Activated gamma-delta T cell treated with Interleukin-2 at 50 U/mL for 16 hours (primary cell): ENCODE data around the gene MUSTN1.

ENCODE experiments used
- DNase-seq: peaks from one replicate; pipeline ENCODE4 v3.0.0-alpha.2; 2020

The MUSTN1 gene

GRCh38 chr3:52834871-52835501, at the start of gene MUSTN1:
Gene MUSTN1, minus strand, starts transcription at chr3:52835019. Its CDS starts 71 bp downstream, at chr3:52834948.
- DNase-seq: no peak

GRCh38 chr3:52882377-52882776, 47.6 kb upstream of the MUSTN1 start:
- DNase-seq: no peak

- no peak for DNase-seq
Observed at GRCh38 chr3:52881871-52882270, 47.1 kb upstream of the MUSTN1 start.

- DNase-seq: no peak
Observed at GRCh38 chr3:52880474-52880873, 45.7 kb upstream of the MUSTN1 start.

- DNase-seq: no peak
Observed at GRCh38 chr3:52880047-52880446, 45.2 kb upstream of the MUSTN1 start.

- DNase-seq: no peak
Observed at GRCh38 chr3:52879581-52879980, 44.8 kb upstream of the MUSTN1 start.

GRCh38 chr3:52879090-52879489, 44.3 kb upstream of the MUSTN1 start:
- no peak for DNase-seq

GRCh38 chr3:52877085-52877484, 42.3 kb upstream of the MUSTN1 start:
- no peak for DNase-seq

- no peak for DNase-seq
Observed at GRCh38 chr3:52874864-52875587, 40.2 kb upstream of the MUSTN1 start.

- DNase-seq: no peak
Observed at GRCh38 chr3:52874160-52874701, 39.4 kb upstream of the MUSTN1 start.

GRCh38 chr3:52873433-52874159, 38.8 kb upstream of the MUSTN1 start:
- DNase-seq: no peak

- DNase-seq: no peak
Observed at GRCh38 chr3:52872245-52872644, 37.4 kb upstream of the MUSTN1 start.

GRCh38 chr3:52871761-52872160, 36.9 kb upstream of the MUSTN1 start:
- no peak for DNase-seq

GRCh38 chr3:52870471-52870870, 35.7 kb upstream of the MUSTN1 start:
- no peak for DNase-seq

- no peak for DNase-seq
Observed at GRCh38 chr3:52866427-52866826, 31.6 kb upstream of the MUSTN1 start.

GRCh38 chr3:52865994-52866393, 31.2 kb upstream of the MUSTN1 start:
- DNase-seq: no peak

- no peak for DNase-seq
Observed at GRCh38 chr3:52860424-52860768, 25.6 kb upstream of the MUSTN1 start.

- no peak for DNase-seq
Observed at GRCh38 chr3:52859686-52860423, 25.0 kb upstream of the MUSTN1 start.

GRCh38 chr3:52857864-52858263, 23.0 kb upstream of the MUSTN1 start:
- DNase-seq: no peak

- no peak for DNase-seq
Observed at GRCh38 chr3:52857133-52857532, 22.3 kb upstream of the MUSTN1 start.

- no peak for DNase-seq
Observed at GRCh38 chr3:52856666-52857065, 21.8 kb upstream of the MUSTN1 start.

- no peak for DNase-seq
Observed at GRCh38 chr3:52854013-52854412, 19.2 kb upstream of the MUSTN1 start.

GRCh38 chr3:52852419-52852818, 17.6 kb upstream of the MUSTN1 start:
- DNase-seq: no peak
